ENCODE data around the gene TP53INP2. TPM values are rescaled to one million over a fixed set of nuclear protein-coding genes. Genes with fewer than 3 reads are reported as not detected.

TP53INP2 gene
- total RNA-seq, 1 donor from 2014 or later = 4.3 TPM

- no peak for TF ChIP-seq CTCF (conservative IDR thresholded peaks at IDR 0.05; ENCODE audit: low read depth, low read length)
- H3K4me3 ChIP-seq (ENCODE audit: low read depth, low read length) = no peak overlapping the region
- DNase-seq (ENCODE audit: low read depth) = no peak
Measured at GRCh38 chr20:34706302-34706875, 2.2 kb downstream of the TP53INP2 start.

GRCh38 chr20:34706912-34707784, 3.0 kb downstream of the TP53INP2 start:
- no peak for TF ChIP-seq CTCF (conservative IDR thresholded peaks at IDR 0.05; ENCODE audit: low read depth, low read length)
- no peak for DNase-seq (ENCODE audit: low read depth)
- no peak overlapping the region for H3K4me3 ChIP-seq (ENCODE audit: low read depth, low read length)

- peak; percentile 48 for TF ChIP-seq CTCF (conservative IDR thresholded peaks at IDR 0.05; ENCODE audit: low read depth, low read length)
- DNase-seq (ENCODE audit: low read depth) = no peak
- peak overlapping the region; percentile 66 for H3K4me3 ChIP-seq (ENCODE audit: low read depth, low read length)
Measured at GRCh38 chr20:34708621-34709043, 4.5 kb downstream of the TP53INP2 start.

- H3K4me3 ChIP-seq (ENCODE audit: low read depth, low read length) = peak overlapping the region; percentile 66
- DNase-seq (ENCODE audit: low read depth) = no peak
- TF ChIP-seq CTCF (conservative IDR thresholded peaks at IDR 0.05; ENCODE audit: low read depth, low read length) = no peak
Measured at GRCh38 chr20:34709044-34709830, 5.1 kb downstream of the TP53INP2 start.

GRCh38 chr20:34709831-34710567, 5.9 kb downstream of the TP53INP2 start:
- H3K4me3 ChIP-seq (ENCODE audit: low read depth, low read length) = peak overlapping the region; percentile 66
- DNase-seq (ENCODE audit: low read depth) = no peak

More at GRCh38 chr20:34709831-34710567, 5.9 kb downstream of the TP53INP2 start:
- TF ChIP-seq CTCF (conservative IDR thresholded peaks at IDR 0.05; ENCODE audit: low read depth, low read length) = peak; percentile 39
